Measurements from ENCODE around the gene NKD2. TPM values are rescaled to one million over a fixed set of nuclear protein-coding genes. Genes with fewer than 3 reads are reported as not detected.

Gene NKD2, protein sequence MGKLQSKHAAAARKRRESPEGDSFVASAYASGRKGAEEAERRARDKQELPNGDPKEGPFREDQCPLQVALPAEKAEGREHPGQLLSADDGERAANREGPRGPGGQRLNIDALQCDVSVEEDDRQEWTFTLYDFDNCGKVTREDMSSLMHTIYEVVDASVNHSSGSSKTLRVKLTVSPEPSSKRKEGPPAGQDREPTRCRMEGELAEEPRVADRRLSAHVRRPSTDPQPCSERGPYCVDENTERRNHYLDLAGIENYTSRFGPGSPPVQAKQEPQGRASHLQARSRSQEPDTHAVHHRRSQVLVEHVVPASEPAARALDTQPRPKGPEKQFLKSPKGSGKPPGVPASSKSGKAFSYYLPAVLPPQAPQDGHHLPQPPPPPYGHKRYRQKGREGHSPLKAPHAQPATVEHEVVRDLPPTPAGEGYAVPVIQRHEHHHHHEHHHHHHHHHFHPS
- total RNA-seq (2012; rRNA removed): not detected in 2 replicates

GRCh38 chr5:1008451-1009358 lies at the start of gene NKD2:
TSS of gene NKD2 (plus strand) at chr5:1008802. CDS start at chr5:1009058, 256 bp downstream.
- no peak within 1 kb of the TSS for H3K4me3 ChIP-seq (ENCODE audit: low read length)
- H3K36me3 ChIP-seq (ENCODE audit: insufficient read depth, low read length): no peaks in the 10 kb centered on the region
- H3K4me2 ChIP-seq (ENCODE audit: low read length): peak within 1 kb of the TSS; percentile 41
- H3K9ac ChIP-seq (ENCODE audit: low read depth, low read length): no peak within 1 kb of the TSS
- H3K9me3 ChIP-seq (replicated peaks; ENCODE audit: low read length): no peaks in the 10 kb centered on the region
- peaks cover 80% of the 10 kb centered on the region for H3K27me3 ChIP-seq (ENCODE audit: control insufficient read depth, insufficient read depth, low read length)
- H3K4me1 ChIP-seq (ENCODE audit: control insufficient read depth, insufficient read depth, low read length): no peaks in the 10 kb centered on the region

- Histone ChIP-seq H3K36me3 (ENCODE audit: insufficient read depth, low read length) (no peaks in the 10 kb centered on the region), H3K27me3 (ENCODE audit: control insufficient read depth, insufficient read depth, low read length) (peaks cover 80% of the 10 kb centered on the region)
Observed at GRCh38 chr5:959581-960531, 48.7 kb upstream of the NKD2 start.

GRCh38 chr5:960551-960950 lies 48.1 kb upstream of the NKD2 start:
- Histone ChIP-seq H3K4me3 (ENCODE audit: low read length) (no peak overlapping the region), H3K4me2 (ENCODE audit: low read length) (no peak overlapping the region), H3K9ac (ENCODE audit: low read depth, low read length) (no peak overlapping the region), H3K27me3 (ENCODE audit: control insufficient read depth, insufficient read depth, low read length) (peaks cover 80% of the 10 kb centered on the region), H3K9me3 (replicated peaks; ENCODE audit: low read length) (no peaks in the 10 kb centered on the region), H3K36me3 (ENCODE audit: insufficient read depth, low read length) (no peaks in the 10 kb centered on the region), H3K4me1 (ENCODE audit: control insufficient read depth, insufficient read depth, low read length) (peaks cover 34% of the 10 kb centered on the region)

More at GRCh38 chr5:959581-960531, 48.7 kb upstream of the NKD2 start:
- Histone ChIP-seq H3K4me2 (ENCODE audit: low read length) (no peak overlapping the region), H3K9me3 (replicated peaks; ENCODE audit: low read length) (no peaks in the 10 kb centered on the region), H3K4me3 (ENCODE audit: low read length) (no peak overlapping the region), H3K4me1 (ENCODE audit: control insufficient read depth, insufficient read depth, low read length) (peaks cover 34% of the 10 kb centered on the region), H3K9ac (ENCODE audit: low read depth, low read length) (no peak overlapping the region)

DNA sequence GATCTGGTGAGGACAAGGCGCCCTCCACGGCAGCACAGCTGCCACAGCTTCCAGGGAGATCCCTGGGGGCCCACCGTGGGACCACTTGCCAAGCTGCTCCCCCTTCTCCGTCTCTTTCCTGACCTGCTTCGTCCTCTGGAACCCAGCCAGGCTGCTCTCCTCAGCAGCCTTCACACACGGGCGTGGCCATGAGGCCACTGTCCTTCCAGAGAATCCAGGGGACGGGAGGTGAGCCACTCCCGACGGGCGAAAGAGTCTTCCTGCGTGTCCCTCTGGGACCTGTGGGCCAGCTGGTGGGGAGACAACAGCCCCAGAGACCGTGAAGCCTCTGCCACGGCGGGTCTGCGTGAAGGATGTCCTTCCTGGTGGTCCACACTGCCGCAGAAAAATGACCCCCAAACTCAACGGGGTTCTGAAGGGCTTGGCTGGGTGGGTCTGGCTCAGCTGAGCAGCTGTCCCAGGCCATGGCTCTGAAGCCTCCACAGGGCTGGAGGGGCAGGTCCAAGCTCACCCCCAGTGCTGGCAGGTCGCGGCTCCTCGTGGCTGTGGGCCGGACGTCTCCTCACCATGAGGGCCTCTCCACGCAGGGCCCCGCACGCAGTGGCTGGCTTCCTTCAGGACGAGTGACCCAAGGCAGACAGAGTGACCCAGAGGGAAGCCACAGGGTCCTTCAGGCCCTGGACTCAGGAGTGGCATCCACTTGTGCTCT lies 47.4 kb upstream of the NKD2 start:
- Histone ChIP-seq H3K9me3 (replicated peaks; ENCODE audit: low read length) (no peaks in the 10 kb centered on the region), H3K9ac (ENCODE audit: low read depth, low read length) (no peak overlapping the region), H3K36me3 (ENCODE audit: insufficient read depth, low read length) (no peaks in the 10 kb centered on the region), H3K4me3 (ENCODE audit: low read length) (no peak overlapping the region), H3K27me3 (ENCODE audit: control insufficient read depth, insufficient read depth, low read length) (peaks cover 79% of the 10 kb centered on the region), H3K4me2 (ENCODE audit: low read length) (no peak overlapping the region), H3K4me1 (ENCODE audit: control insufficient read depth, insufficient read depth, low read length) (peaks cover 32% of the 10 kb centered on the region)

DNA sequence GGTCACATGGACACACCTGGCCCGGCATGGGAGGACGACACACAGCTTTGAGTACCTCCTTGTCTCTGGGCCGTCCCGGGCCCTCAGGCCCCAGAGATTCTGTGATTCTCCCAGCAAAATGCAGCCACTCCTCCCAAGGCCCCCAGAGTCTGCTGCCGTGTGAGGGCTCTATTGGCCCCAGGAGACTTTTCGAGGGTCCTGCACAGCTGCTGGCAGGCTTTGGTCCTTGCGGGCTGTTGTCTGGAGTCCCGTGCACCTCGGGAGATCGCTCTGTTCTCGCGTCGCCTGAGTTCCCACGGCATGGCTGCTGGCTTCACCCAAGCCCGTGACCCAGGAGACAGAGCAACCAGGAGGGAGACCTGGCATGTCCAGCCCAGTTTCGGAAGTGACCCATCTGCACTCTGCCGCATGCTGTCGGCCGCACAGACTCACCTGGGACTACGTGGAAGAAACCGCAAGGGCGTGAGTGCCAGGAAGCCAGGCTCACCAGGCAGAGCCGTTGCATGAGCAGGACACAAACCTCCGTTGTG lies 46.8 kb upstream of the NKD2 start:
- Histone ChIP-seq H3K36me3 (ENCODE audit: insufficient read depth, low read length) (no peaks in the 10 kb centered on the region), H3K4me1 (ENCODE audit: control insufficient read depth, insufficient read depth, low read length) (peaks cover 26% of the 10 kb centered on the region), H3K9ac (ENCODE audit: low read depth, low read length) (no peak overlapping the region), H3K27me3 (ENCODE audit: control insufficient read depth, insufficient read depth, low read length) (peaks cover 80% of the 10 kb centered on the region), H3K4me2 (ENCODE audit: low read length) (no peak overlapping the region), H3K4me3 (ENCODE audit: low read length) (no peak overlapping the region), H3K9me3 (replicated peaks; ENCODE audit: low read length) (no peaks in the 10 kb centered on the region)

DNA sequence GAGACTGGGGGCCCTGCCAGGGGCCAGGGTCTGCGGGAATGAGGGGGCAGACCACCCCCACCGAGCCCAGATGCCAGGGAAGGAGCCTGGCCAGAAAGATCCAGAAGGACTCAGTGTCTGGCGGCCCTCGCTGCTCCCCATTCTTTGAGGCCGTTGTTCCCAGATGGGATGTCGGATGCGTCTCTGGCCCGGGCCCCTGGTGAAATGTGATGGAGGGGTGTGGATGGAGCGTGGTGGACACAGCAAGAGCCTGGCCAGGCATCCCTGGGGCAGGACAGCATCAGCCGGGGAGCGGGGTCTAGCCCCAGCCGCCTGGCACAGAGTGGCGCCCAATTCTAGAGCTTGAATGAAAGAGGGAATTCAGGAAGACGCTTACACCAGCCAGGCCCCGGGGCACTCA lies 46.2 kb upstream of the NKD2 start:
- no peaks in the 10 kb centered on the region for H3K36me3 ChIP-seq (ENCODE audit: insufficient read depth, low read length)
- H3K9ac ChIP-seq (ENCODE audit: low read depth, low read length): no peak overlapping the region
- no peak overlapping the region for H3K4me3 ChIP-seq (ENCODE audit: low read length)
- H3K9me3 ChIP-seq (replicated peaks; ENCODE audit: low read length): no peaks in the 10 kb centered on the region
- H3K4me1 ChIP-seq (ENCODE audit: control insufficient read depth, insufficient read depth, low read length): peaks cover 20% of the 10 kb centered on the region
- peaks cover 85% of the 10 kb centered on the region for H3K27me3 ChIP-seq (ENCODE audit: control insufficient read depth, insufficient read depth, low read length)
- no peak overlapping the region for H3K4me2 ChIP-seq (ENCODE audit: low read length)

DNA sequence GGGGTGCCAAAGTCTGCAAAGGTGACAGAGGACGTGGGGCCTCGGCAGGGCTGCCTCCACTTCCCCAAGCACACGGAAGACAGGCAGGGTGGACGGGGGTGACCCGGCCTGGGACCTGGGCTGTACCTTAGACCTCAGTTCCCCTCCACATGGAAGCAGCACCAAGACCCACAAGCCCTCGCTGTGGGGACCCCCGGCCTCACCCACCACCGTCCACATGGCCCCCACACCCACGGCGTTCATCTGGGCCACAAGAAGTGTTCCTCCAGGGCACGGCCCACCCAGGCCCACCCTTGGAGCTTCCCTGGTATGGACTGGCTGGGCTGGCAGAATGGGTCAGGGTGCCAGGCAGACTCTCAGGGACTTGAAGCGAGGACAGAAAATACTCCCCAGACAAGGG lies 45.8 kb upstream of the NKD2 start:
- H3K27me3 ChIP-seq (ENCODE audit: control insufficient read depth, insufficient read depth, low read length): peaks cover 88% of the 10 kb centered on the region
- H3K36me3 ChIP-seq (ENCODE audit: insufficient read depth, low read length): no peaks in the 10 kb centered on the region
- H3K4me3 ChIP-seq (ENCODE audit: low read length): no peak overlapping the region
- no peak overlapping the region for H3K4me2 ChIP-seq (ENCODE audit: low read length)
- no peaks in the 10 kb centered on the region for H3K9me3 ChIP-seq (replicated peaks; ENCODE audit: low read length)
- H3K9ac ChIP-seq (ENCODE audit: low read depth, low read length): no peak overlapping the region
- H3K4me1 ChIP-seq (ENCODE audit: control insufficient read depth, insufficient read depth, low read length): peaks cover 16% of the 10 kb centered on the region

GRCh38 chr5:963310-963672 lies 45.3 kb upstream of the NKD2 start:
- Histone ChIP-seq H3K27me3 (ENCODE audit: control insufficient read depth, insufficient read depth, low read length) (peaks cover 89% of the 10 kb centered on the region), H3K9ac (ENCODE audit: low read depth, low read length) (no peak overlapping the region), H3K4me2 (ENCODE audit: low read length) (no peak overlapping the region), H3K4me3 (ENCODE audit: low read length) (no peak overlapping the region), H3K36me3 (ENCODE audit: insufficient read depth, low read length) (no peaks in the 10 kb centered on the region), H3K4me1 (ENCODE audit: control insufficient read depth, insufficient read depth, low read length) (peaks cover 11% of the 10 kb centered on the region), H3K9me3 (replicated peaks; ENCODE audit: low read length) (no peaks in the 10 kb centered on the region)

GRCh38 chr5:963673-964531 lies 44.7 kb upstream of the NKD2 start:
- Histone ChIP-seq H3K4me3 (ENCODE audit: low read length) (no peak overlapping the region), H3K9ac (ENCODE audit: low read depth, low read length) (no peak overlapping the region), H3K4me1 (ENCODE audit: control insufficient read depth, insufficient read depth, low read length) (peaks cover 5% of the 10 kb centered on the region), H3K27me3 (ENCODE audit: control insufficient read depth, insufficient read depth, low read length) (peaks cover 89% of the 10 kb centered on the region), H3K4me2 (ENCODE audit: low read length) (no peak overlapping the region), H3K36me3 (ENCODE audit: insufficient read depth, low read length) (no peaks in the 10 kb centered on the region), H3K9me3 (replicated peaks; ENCODE audit: low read length) (no peaks in the 10 kb centered on the region)

- Histone ChIP-seq H3K9me3 (replicated peaks; ENCODE audit: low read length) (no peaks in the 10 kb centered on the region), H3K4me3 (ENCODE audit: low read length) (no peak overlapping the region), H3K4me2 (ENCODE audit: low read length) (no peak overlapping the region), H3K27me3 (ENCODE audit: control insufficient read depth, insufficient read depth, low read length) (peaks cover 93% of the 10 kb centered on the region), H3K4me1 (ENCODE audit: control insufficient read depth, insufficient read depth, low read length) (no peaks in the 10 kb centered on the region), H3K9ac (ENCODE audit: low read depth, low read length) (no peak overlapping the region), H3K36me3 (ENCODE audit: insufficient read depth, low read length) (no peaks in the 10 kb centered on the region)
Observed at GRCh38 chr5:964821-965220, 43.8 kb upstream of the NKD2 start.
